ENCODE measurements around the gene ETV1. TPM values are rescaled to one million over a fixed set of nuclear protein-coding genes. Genes with fewer than 3 reads are reported as not detected.

The ETV1 gene
- total RNA-seq, 1 experiment from 2014 or later = 45.9 TPM

DNA sequence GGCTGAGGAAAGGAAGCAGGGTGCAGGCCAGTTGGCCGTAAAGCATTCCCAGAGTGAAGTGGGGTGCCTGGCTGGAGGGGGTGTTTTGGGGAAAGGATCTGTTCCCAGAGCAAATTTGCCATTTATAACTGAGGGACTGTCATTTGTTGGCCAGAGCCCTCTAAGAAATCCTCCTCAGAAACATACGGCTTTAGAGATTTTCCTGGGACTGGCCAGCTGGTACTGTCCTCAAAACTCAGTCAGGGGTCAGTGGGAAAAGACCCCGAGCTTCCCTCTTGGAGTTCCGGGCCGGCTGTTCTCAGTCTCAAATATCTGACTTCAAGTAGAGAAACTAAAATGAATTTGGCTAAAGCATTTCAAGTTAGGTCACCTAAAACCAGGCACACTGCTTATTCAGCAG, 55.9 kb downstream of the ETV1 start:
- Mint-ChIP-seq H3K4me3 (ENCODE audit: low read depth, unreplicated experiment) (no peak overlapping the region), H3K36me3 (ENCODE audit: insufficient read depth, unreplicated experiment) (no peaks in the 10 kb centered on the region), H3K4me1 (ENCODE audit: low read depth, unreplicated experiment) (no peaks in the 10 kb centered on the region), H3K27me3 (ENCODE audit: unreplicated experiment) (no peaks in the 10 kb centered on the region), H3K27ac (ENCODE audit: unreplicated experiment) (no peak overlapping the region), H3K9me3 (ENCODE audit: low read depth, unreplicated experiment) (no peaks in the 10 kb centered on the region)
- CTCF ChIA-PET = no interaction called here
- BruUV-seq (replicated peaks) = no TSS peak
- no peak for DNase-seq
- TF ChIP-seq, protein P1, sequence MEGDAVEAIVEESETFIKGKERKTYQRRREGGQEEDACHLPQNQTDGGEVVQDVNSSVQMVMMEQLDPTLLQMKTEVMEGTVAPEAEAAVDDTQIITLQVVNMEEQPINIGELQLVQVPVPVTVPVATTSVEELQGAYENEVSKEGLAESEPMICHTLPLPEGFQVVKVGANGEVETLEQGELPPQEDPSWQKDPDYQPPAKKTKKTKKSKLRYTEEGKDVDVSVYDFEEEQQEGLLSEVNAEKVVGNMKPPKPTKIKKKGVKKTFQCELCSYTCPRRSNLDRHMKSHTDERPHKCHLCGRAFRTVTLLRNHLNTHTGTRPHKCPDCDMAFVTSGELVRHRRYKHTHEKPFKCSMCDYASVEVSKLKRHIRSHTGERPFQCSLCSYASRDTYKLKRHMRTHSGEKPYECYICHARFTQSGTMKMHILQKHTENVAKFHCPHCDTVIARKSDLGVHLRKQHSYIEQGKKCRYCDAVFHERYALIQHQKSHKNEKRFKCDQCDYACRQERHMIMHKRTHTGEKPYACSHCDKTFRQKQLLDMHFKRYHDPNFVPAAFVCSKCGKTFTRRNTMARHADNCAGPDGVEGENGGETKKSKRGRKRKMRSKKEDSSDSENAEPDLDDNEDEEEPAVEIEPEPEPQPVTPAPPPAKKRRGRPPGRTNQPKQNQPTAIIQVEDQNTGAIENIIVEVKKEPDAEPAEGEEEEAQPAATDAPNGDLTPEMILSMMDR (IDR thresholded peaks at IDR 0.05; ENCODE audit: unreplicated experiment) = no peak
- intact Hi-C loops (cut with micrococcal nuclease; ENCODE audit: unreplicated experiment) = no loop called here

DNA sequence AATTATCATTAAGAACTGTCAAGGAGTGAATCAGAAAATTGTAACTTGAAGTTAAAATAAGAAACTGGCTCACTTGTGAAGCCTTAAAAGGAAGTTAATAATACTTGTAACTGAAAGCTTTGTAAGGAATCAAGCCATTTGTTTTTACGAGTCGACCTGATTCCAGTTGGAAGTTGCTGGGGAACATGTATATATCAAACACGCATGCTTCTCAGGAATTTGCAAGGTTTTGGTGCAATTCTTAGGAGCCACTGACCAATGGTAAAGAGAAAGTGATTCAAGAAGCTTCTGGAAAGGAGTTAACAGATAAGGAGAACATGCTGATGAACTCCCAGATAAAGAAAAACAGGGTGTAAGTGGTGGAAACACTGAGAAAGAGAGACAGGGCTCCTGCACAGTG, 56.4 kb downstream of the ETV1 start:
- Mint-ChIP-seq H3K4me3 (ENCODE audit: low read depth, unreplicated experiment) (no peak overlapping the region), H3K4me1 (ENCODE audit: low read depth, unreplicated experiment) (no peaks in the 10 kb centered on the region), H3K9me3 (ENCODE audit: low read depth, unreplicated experiment) (no peaks in the 10 kb centered on the region), H3K27ac (ENCODE audit: unreplicated experiment) (no peak overlapping the region), H3K27me3 (ENCODE audit: unreplicated experiment) (no peaks in the 10 kb centered on the region), H3K36me3 (ENCODE audit: insufficient read depth, unreplicated experiment) (no peaks in the 10 kb centered on the region)
- no peak for DNase-seq
- intact Hi-C loops (cut with micrococcal nuclease; ENCODE audit: unreplicated experiment) = no loop called here
- no TSS peak for BruUV-seq (replicated peaks)
- CTCF ChIA-PET = no interaction called here
- TF ChIP-seq, protein P1 (IDR thresholded peaks at IDR 0.05; ENCODE audit: unreplicated experiment) = no peak

DNA sequence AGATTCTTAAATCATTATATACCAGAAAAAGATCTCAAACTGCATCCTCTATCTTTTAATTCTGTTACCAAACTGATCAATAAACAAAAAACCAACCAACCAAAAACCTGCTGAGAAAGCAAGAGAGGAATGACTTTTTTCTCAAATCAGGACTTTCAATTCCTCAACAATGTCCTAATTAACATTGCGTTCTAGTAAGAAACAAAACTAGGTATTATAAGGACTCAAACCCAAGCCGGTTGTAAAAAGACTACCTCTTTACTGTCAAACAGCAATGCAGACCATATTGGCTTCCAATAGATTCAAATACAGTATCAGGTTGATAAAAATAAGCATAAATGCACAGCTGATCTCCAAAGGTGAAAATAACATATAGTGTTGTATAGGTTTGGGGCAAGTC, 57.3 kb downstream of the ETV1 start:
- CTCF ChIA-PET = no interaction called here
- Mint-ChIP-seq H3K4me1 (ENCODE audit: low read depth, unreplicated experiment) (no peaks in the 10 kb centered on the region), H3K27me3 (ENCODE audit: unreplicated experiment) (no peaks in the 10 kb centered on the region), H3K9me3 (ENCODE audit: low read depth, unreplicated experiment) (no peaks in the 10 kb centered on the region), H3K27ac (ENCODE audit: unreplicated experiment) (no peak overlapping the region), H3K36me3 (ENCODE audit: insufficient read depth, unreplicated experiment) (no peaks in the 10 kb centered on the region), H3K4me3 (ENCODE audit: low read depth, unreplicated experiment) (no peak overlapping the region)
- intact Hi-C loops (cut with micrococcal nuclease; ENCODE audit: unreplicated experiment) = no loop called here
- DNase-seq = no peak
- BruUV-seq (replicated peaks) = no TSS peak
- TF ChIP-seq, protein P1 (IDR thresholded peaks at IDR 0.05; ENCODE audit: unreplicated experiment) = no peak

DNA sequence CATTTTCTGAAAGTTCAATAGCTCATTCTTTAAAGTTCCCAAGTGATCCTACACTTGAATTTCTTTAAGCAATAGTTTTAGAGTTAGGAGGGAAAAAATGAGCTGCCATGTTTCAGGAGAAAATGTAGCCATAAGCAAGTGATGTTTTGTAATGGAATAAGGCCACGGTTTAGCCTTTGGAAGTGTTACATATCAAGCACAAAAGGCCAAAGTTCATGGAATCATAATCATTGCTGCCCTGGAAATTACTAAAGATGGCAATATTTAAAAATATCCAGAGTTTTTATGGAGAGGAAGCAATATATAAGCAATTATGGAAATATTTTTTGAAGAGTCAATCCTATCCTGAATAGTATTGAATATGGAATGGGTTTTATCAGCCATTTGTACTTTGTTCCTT, 68.4 kb downstream of the ETV1 start:
- peak overlapping the region; percentile 94 for H3K27ac Mint-ChIP-seq (ENCODE audit: unreplicated experiment)
- intact Hi-C loops (cut with micrococcal nuclease; ENCODE audit: unreplicated experiment) = loop anchor here (2.0 to 5.0 kb wide), 3 partner anchors 60 to 394 kb away; no protein-coding TSS in a partner anchor

More for the DNA sequence above, 68.4 kb downstream of the ETV1 start:
- H3K36me3 Mint-ChIP-seq (ENCODE audit: insufficient read depth, unreplicated experiment) = peaks cover 9% of the 10 kb centered on the region
- no TSS peak for BruUV-seq (replicated peaks)
- TF ChIP-seq, protein P1 (IDR thresholded peaks at IDR 0.05; ENCODE audit: unreplicated experiment) = no peak
- peaks cover 18% of the 10 kb centered on the region for H3K4me1 Mint-ChIP-seq (ENCODE audit: low read depth, unreplicated experiment)
- H3K27me3 Mint-ChIP-seq (ENCODE audit: unreplicated experiment) = no peaks in the 10 kb centered on the region
- no peak for DNase-seq
- no peaks in the 10 kb centered on the region for H3K9me3 Mint-ChIP-seq (ENCODE audit: low read depth, unreplicated experiment)
- no peak overlapping the region for H3K4me3 Mint-ChIP-seq (ENCODE audit: low read depth, unreplicated experiment)
- CTCF ChIA-PET = interaction anchor here (0.5 kb wide), 1 partner anchor 77 kb away, joined by 3 read pairs; no protein-coding TSS in a partner anchor

Measured in Calu3 (cell line).